Calu3 (cell line): ENCODE results near the gene KIT. TPM values are rescaled to one million over a fixed set of nuclear protein-coding genes. Genes with fewer than 3 reads are reported as not detected.

Experiments
- BruUV-seq: library from RNA; stranded (reverse); fragments of 400-500 nt; replicated peaks from 2 replicates; lab custom pipeline; 2021; lab: Mats Ljungman, UMichigan
- CTCF ChIA-PET: fragments of 300-600 bp; sonication (Branson Sonifier 250); formaldehyde crosslinking; loops from one replicate; lab custom pipeline; 2022; ENCODE audit warnings: antibody characterized with exemption; lab: Charles Lee
- DNase-seq: peaks from one replicate; pipeline ENCODE4 v3.0.0; 2022
- H3K27ac Mint-ChIP-seq: one replicate; pipeline ENCODE4 v1.8.0; 2022; ENCODE audit warnings: mixed read lengths; ENCODE audit not compliant: unreplicated experiment
- H3K27me3 Mint-ChIP-seq: one replicate; pipeline ENCODE4 v1.8.0; 2022; ENCODE audit warnings: mixed read lengths; ENCODE audit not compliant: unreplicated experiment
- H3K36me3 Mint-ChIP-seq: one replicate; pipeline ENCODE4 v1.8.0; 2022; ENCODE audit warnings: mild to moderate bottlenecking, moderate library complexity, mixed read lengths; ENCODE audit not compliant: insufficient read depth, unreplicated experiment
- H3K4me1 Mint-ChIP-seq: one replicate; pipeline ENCODE4 v1.8.0; 2022; ENCODE audit warnings: mild to moderate bottlenecking, low read depth, mixed read lengths; ENCODE audit not compliant: unreplicated experiment
- H3K4me3 Mint-ChIP-seq: one replicate; pipeline ENCODE4 v1.8.0; 2022; ENCODE audit warnings: mild to moderate bottlenecking, low read depth, moderate library complexity, mixed read lengths; ENCODE audit not compliant: unreplicated experiment
- H3K9me3 Mint-ChIP-seq: one replicate; pipeline ENCODE4 v1.8.0; 2022; ENCODE audit warnings: low read depth, mixed read lengths; ENCODE audit not compliant: unreplicated experiment
- CTCF ChIP-seq: fragments of 200-600 bp; IDR thresholded peaks from one replicate; pipeline ENCODE4 v1.8.0; 2022; ENCODE audit warnings: antibody characterized with exemption; ENCODE audit not compliant: unreplicated experiment
- intact Hi-C: fragments of 100-400 bp; cut with micrococcal nuclease; formaldehyde crosslinking; loops from one replicate; pipeline ENCODE4 v1.10.0; 2022; ENCODE audit not compliant: unreplicated experiment
- total RNA-seq: library from RNA; stranded (reverse); gene quantifications from 2 replicates; pipeline ENCODE4 v1.2.3, GENCODE V29; 2022

Gene KIT
- total RNA-seq, 1 experiment from 2014 or later, result not detected

GRCh38 chr4:54731552-54731951 is 73.8 kb downstream of the KIT start:
- CTCF ChIA-PET, result no interaction called here
- Mint-ChIP-seq H3K36me3 (no peaks in the 10 kb centered on the region), H3K4me3 (no peak overlapping the region), H3K4me1 (peaks cover 8% of the 10 kb centered on the region), H3K27me3 (no peaks in the 10 kb centered on the region), H3K9me3 (peaks cover 4% of the 10 kb centered on the region), H3K27ac (no peak overlapping the region)
- DNase-seq, result no peak
- TF ChIP-seq CTCF, result no peak
- intact Hi-C loops, result no loop called here
- no TSS peak for BruUV-seq

GRCh38 chr4:54731976-54732375 is 74.2 kb downstream of the KIT start:
- H3K4me3 Mint-ChIP-seq, result no peak overlapping the region
- peaks cover 4% of the 10 kb centered on the region for H3K9me3 Mint-ChIP-seq
- no peak for TF ChIP-seq CTCF
- no TSS peak for BruUV-seq
- intact Hi-C loops, result no loop called here
- no peak for DNase-seq
- CTCF ChIA-PET, result no interaction called here
- H3K27me3 Mint-ChIP-seq, result no peaks in the 10 kb centered on the region
- no peak overlapping the region for H3K27ac Mint-ChIP-seq
- H3K4me1 Mint-ChIP-seq, result peaks cover 8% of the 10 kb centered on the region
- H3K36me3 Mint-ChIP-seq, result no peaks in the 10 kb centered on the region

- no TSS peak for BruUV-seq
- H3K27me3 Mint-ChIP-seq, result peaks cover 18% of the 10 kb centered on the region
- CTCF ChIA-PET, result no interaction called here
- no peak overlapping the region for H3K27ac Mint-ChIP-seq
- intact Hi-C loops, result no loop called here
- H3K9me3 Mint-ChIP-seq, result peaks cover 2% of the 10 kb centered on the region
- no peaks in the 10 kb centered on the region for H3K4me1 Mint-ChIP-seq
- TF ChIP-seq CTCF, result no peak
- no peak for DNase-seq
- H3K36me3 Mint-ChIP-seq, result no peaks in the 10 kb centered on the region
- H3K4me3 Mint-ChIP-seq, result no peak overlapping the region
Measured at GRCh38 chr4:54737421-54737820, 79.7 kb downstream of the KIT start.

GRCh38 chr4:54741202-54741601 is 83.4 kb downstream of the KIT start:
- Mint-ChIP-seq H3K4me1 (no peaks in the 10 kb centered on the region), H3K27ac (no peak overlapping the region), H3K36me3 (no peaks in the 10 kb centered on the region), H3K4me3 (no peak overlapping the region), H3K27me3 (peaks cover 47% of the 10 kb centered on the region), H3K9me3 (peaks cover 2% of the 10 kb centered on the region)
- BruUV-seq, result no TSS peak
- CTCF ChIA-PET, result no interaction called here
- TF ChIP-seq CTCF, result no peak
- intact Hi-C loops, result no loop called here
- DNase-seq, result no peak
